ENCODE data around the gene SLC1A7. TPM values are rescaled to one million over a fixed set of nuclear protein-coding genes. Genes with fewer than 3 reads are reported as not detected.

SLC1A7 gene
- total and polyA plus RNA-seq, 2 of the 13 experiments (the other 11 are each of a cell fraction or from before 2014, with no cell fraction given): 0.04 to 2.0 TPM

- TF ChIP-seq POGK (CRISPR knock-in tag; conservative IDR thresholded peaks at IDR 0.05): no peak
- TF ChIP-seq YEATS2 (CRISPR knock-in tag; IDR thresholded peaks at IDR 0.05; ENCODE audit: borderline replicate concordance): no peak; the same call in 1 of the 2 replicates
- TF ChIP-seq MYC (CRISPR knock-in tag; IDR thresholded peaks at IDR 0.05; ENCODE audit: borderline replicate concordance): no peak
- no peak for TF ChIP-seq CC2D1A (CRISPR knock-in tag; IDR thresholded peaks at IDR 0.05)
- TF ChIP-seq NFE2L1 (CRISPR knock-in tag; IDR thresholded peaks at IDR 0.05; ENCODE audit: borderline replicate concordance): no peak
- peak; percentile 77 for TF ChIP-seq TEAD3 (CRISPR knock-in tag; optimal IDR thresholded peaks at IDR 0.05; ENCODE audit: borderline replicate concordance)
- no peak for TF ChIP-seq E2F2 (CRISPR knock-in tag; IDR thresholded peaks at IDR 0.05; ENCODE audit: borderline replicate concordance)
- TF ChIP-seq FOXJ3 (CRISPR knock-in tag; IDR thresholded peaks at IDR 0.05; ENCODE audit: borderline replicate concordance): peak; percentile 52; the same call in 1 of the 2 replicates
- peak; percentile 13; the same call in 1 of the 2 replicates for TF ChIP-seq CREM (IDR thresholded peaks at IDR 0.05)
- no peak for TF ChIP-seq CREM (CRISPR knock-in tag; IDR thresholded peaks at IDR 0.05)
- no peak for TF ChIP-seq ARHGAP35 (CRISPR knock-in tag; IDR thresholded peaks at IDR 0.05; ENCODE audit: borderline replicate concordance)
- peak; percentile 33; the same call in 1 of the 2 replicates for TF ChIP-seq ZFP91 (CRISPR knock-in tag; IDR thresholded peaks at IDR 0.05; ENCODE audit: borderline replicate concordance)
- no peak; the same call in 1 of the 2 replicates for TF ChIP-seq GMEB1 (CRISPR knock-in tag; IDR thresholded peaks at IDR 0.05; ENCODE audit: borderline replicate concordance)
- no peak for TF ChIP-seq HHEX (CRISPR knock-in tag; IDR thresholded peaks at IDR 0.05)
- no peak for TF ChIP-seq CSRNP2 (CRISPR knock-in tag; conservative IDR thresholded peaks at IDR 0.05; ENCODE audit: low read depth)
- TF ChIP-seq ZNF292 (CRISPR knock-in tag; IDR thresholded peaks at IDR 0.05; ENCODE audit: borderline replicate concordance, low read depth): no peak
- TF ChIP-seq ZNF234 (CRISPR knock-in tag; conservative IDR thresholded peaks at IDR 0.05): no peak
- no peak for TF ChIP-seq ZNF143 (CRISPR knock-in tag; IDR thresholded peaks at IDR 0.05)
- TF ChIP-seq RFXAP (CRISPR knock-in tag; IDR thresholded peaks at IDR 0.05; ENCODE audit: borderline replicate concordance): peak; percentile 87; the same call in 1 of the 2 replicates
- TF ChIP-seq ZNF260 (CRISPR knock-in tag; IDR thresholded peaks at IDR 0.05; ENCODE audit: borderline replicate concordance, low read depth): no peak
- peak; percentile 53 for TF ChIP-seq SOX5 (CRISPR knock-in tag; IDR thresholded peaks at IDR 0.05; ENCODE audit: borderline replicate concordance)
- no peak for TF ChIP-seq KLF6 (CRISPR knock-in tag; IDR thresholded peaks at IDR 0.05)
Observed at GRCh38 chr1:53130878-53131589, 11.4 kb downstream of the SLC1A7 start (continued).

All from HepG2 (cell line).